Mammary epithelial cell (primary cell): ENCODE data around the gene PANK2.

Experiments used
- CTCF ChIP-seq, 2 donors: IDR thresholded peaks in 1 of 2; conservative IDR thresholded peaks in 1 of 2; 2 replicates each; pipeline ENCODE4 v1.5.1; 2011 to 2012; ENCODE audit warnings: inconsistent platforms in 2 of 2, low read length in 2 of 2, mild to moderate bottlenecking in 2 of 2, control low read depth in 1 of 2, low read depth in 1 of 2; ENCODE audit not compliant: insufficient read depth in 1 of 2; ENCODE audit errors: extremely low read depth in 1 of 2
- EZH2 ChIP-seq: IDR thresholded peaks from 2 replicates; pipeline ENCODE4 v1.6.1; 2012; ENCODE audit warnings: low read length, inconsistent platforms, borderline replicate concordance

DNA sequence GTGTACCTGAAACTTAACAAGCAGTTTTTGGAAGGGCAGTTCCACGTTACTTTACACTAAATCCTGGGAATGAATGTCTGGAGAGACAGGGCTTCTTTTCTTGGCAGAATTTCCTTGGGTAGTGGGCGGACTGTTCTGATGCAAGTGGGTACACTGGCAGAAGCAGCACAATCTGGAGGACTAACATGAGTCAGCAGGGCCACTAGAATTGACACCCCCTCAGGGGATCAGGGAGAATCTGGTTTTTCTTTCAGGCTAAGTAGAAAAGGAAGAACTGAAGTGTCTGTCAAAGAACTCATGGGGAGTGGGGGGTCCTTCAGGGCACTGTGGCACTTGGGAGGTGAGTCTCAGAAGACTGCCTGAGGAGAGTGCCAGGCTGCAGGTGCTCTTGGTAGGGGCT, 34.6 kb downstream of the PANK2 start:
- TF ChIP-seq CTCF (conservative IDR thresholded peaks at IDR 0.05 in 1 of 2, IDR thresholded peaks at IDR 0.05 in 1 of 2; ENCODE audit: extremely low read depth in 1 of 2, insufficient read depth in 1 of 2, low read depth in 1 of 2, low read length in 2 of 2) = no peak
- TF ChIP-seq EZH2 = no peak
